Raji (cell line): Measurements from ENCODE around the gene CCDC192.

ENCODE experiments used
- POLR2A ChIP-seq: IDR thresholded peaks from 2 replicates; pipeline ENCODE4 v1.6.1; 2011; ENCODE audit warnings: low read depth, low read length, control low read depth; ENCODE audit not compliant: insufficient read depth

CCDC192 gene

GRCh38 chr5:127910307-127910956 is 207.2 kb downstream of the CCDC192 start:
- no peak for TF ChIP-seq POLR2A

- no peak for TF ChIP-seq POLR2A
Observed at GRCh38 chr5:127911619-127912018, 208.4 kb downstream of the CCDC192 start.

DNA sequence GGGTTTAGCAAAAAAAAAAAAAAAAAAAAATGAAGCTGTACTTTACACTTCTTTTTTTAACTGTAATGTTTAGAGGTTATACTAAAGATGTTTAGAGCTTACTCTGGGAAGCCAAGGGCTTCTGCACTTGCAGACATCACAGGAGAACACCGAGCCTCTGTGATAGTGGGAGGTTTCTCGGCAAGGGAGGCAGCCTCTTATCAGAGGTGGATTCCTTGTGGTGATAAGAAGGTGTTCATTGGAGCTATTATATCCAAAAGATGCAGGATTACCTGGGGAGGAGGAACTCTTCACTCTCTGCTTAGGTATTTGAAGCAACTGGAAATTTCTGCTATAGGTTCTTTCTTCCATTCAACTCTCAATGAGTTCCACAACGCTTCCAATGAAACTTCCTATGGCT is 209.2 kb downstream of the CCDC192 start:
- no peak for TF ChIP-seq POLR2A

DNA sequence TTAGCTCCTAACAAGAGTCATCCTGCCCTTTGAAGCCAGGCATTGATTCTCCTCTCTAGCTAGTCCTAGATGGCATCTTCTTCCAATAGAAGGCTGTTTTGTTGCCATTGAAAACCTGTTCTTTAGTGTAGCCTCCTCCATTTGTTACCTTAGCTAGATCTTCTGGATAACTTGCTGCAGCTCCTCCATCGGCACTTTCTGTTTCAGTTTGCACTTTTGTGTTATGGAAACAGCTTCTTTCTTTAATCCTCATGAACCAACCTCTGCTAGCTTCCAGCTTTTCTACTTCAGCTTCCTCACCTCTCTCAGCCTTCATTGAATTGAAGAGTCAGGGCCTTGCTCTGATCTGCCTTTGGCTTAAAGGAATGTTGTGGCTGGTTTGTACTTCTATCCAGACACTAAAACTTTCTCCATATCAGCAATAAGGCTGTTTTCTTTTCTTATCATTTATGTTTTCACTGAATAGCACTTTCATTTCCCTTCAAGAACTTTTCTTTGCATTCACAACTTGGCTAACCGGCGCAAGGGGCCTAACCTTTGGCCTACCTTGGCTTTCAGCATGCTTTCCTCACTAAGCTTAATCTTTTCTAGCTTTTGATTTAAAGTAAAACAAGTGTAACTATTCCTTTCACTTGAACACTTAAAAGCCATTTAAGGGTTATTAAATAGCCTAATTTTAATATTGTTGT is 213.8 kb downstream of the CCDC192 start:
- TF ChIP-seq POLR2A: no peak

DNA sequence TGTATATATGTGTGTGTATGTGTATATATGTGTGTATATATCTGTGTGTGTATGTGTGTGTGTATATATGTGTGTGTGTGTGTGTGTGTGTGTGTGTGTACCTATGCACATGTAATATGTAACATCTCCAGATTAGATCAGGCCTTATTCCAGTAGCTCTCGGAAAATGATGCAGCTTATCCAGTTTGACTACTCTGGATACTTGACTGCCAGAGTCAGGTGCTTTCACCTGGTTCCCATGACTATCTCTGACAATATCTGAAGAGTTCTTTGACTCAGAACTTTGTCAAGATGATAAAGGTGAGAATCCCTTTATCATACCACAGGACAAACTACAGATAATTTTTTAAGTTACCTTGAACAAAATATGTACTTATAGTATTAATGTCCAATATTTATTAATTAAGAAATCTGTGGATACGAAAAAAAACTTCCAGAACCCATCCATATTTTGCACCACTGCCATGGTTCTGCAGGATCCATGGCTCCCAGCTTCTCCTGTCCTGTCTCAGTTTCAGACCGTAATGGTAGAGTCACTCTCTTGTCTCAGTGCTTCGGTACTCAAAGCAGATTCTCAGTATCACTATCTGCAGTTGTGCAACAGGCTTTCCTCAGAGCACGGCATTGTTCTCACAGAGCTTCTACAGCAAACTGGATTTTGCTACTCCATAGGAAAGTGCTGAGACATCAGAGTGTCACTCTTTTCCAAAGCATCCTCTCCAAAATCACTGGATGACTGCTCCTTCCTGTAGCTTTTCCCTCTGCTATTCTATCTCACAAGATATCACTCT is 216.0 kb downstream of the CCDC192 start:
- TF ChIP-seq POLR2A: no peak

GRCh38 chr5:127919818-127920217 is 216.6 kb downstream of the CCDC192 start:
- TF ChIP-seq POLR2A: no peak

DNA sequence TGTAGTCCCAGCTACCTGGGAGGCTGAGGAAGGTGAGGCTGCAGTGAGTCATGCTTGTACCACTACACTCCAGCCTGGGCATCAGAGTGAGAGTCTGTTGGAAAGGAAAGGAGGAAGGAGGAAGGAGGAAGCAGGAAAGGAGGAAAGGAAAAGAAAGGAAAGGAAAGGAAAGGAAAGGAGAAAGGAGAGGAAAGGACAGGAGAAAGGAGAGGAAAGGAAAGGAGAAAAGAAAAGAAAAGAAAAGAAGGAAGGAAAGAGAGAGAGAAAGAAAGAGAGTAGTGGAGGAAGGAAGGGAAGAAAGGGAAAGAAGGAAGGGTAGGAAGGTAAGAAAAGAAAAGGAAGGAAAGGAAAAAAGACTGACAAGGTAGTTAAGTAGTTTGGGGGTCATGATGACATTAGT is 217.7 kb downstream of the CCDC192 start:
- TF ChIP-seq POLR2A: no peak

DNA sequence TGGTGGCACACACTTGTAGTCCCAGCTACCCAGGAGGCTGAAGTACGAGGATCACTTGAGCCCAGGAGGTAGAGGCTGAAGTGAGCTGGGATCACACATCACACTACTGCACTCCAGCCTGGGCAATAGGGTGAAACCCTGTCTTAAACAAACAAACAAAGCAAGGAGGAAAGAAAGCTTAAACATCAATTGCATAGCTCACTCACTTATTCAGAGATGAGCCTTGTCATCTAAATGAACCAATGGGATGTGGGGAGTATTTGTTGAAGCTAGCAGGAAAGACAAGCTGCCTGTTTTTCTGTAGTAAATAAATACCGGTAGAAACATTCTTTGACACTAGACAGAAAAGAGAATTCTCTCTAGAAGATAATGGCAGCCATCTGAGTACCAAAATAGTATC is 219.4 kb downstream of the CCDC192 start:
- no peak for TF ChIP-seq POLR2A

GRCh38 chr5:127923804-127924570 is 220.8 kb downstream of the CCDC192 start:
- no peak for TF ChIP-seq POLR2A

DNA sequence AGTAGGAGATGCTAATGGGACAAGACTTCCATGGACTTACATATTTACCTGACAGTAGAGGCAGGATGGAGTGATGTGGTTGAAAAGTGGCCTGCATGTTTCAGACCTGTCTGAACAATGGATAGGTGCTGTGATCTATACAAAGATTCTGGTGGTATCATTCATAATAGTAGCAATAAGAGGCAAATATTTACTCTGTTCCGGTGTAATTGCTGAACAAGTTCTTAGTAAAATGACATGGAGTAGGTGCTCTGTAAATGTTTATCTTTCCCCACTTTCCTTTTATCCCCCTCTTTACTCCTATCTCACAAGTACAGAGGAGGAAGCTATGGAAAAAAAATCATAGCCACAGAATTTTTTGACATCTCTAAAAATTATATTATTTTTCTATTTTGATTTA is 221.4 kb downstream of the CCDC192 start:
- TF ChIP-seq POLR2A: no peak

DNA sequence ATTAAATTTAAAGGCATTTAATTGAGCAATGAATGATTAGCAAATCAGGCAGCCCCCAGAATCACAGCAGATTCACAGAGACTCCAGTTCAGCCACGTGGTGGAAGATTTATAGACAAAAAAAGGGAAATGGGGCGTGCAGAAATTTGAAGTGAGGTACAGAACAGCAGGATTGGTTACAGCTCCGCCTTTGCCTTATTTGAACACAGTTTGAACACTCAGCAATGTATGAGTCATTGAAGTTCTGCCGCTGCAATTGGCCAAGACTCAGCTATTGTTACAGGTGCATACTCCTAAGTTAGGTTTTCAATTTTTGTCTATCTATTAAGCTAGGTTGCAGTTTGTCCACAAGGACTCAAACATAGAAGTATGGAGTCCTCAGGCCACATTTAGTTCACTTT is 222.7 kb downstream of the CCDC192 start:
- no peak for TF ChIP-seq POLR2A

- TF ChIP-seq POLR2A: no peak
Observed at GRCh38 chr5:127926974-127927373, 223.8 kb downstream of the CCDC192 start.

- TF ChIP-seq POLR2A: no peak
Observed at GRCh38 chr5:127928053-127928452, 224.9 kb downstream of the CCDC192 start.

DNA sequence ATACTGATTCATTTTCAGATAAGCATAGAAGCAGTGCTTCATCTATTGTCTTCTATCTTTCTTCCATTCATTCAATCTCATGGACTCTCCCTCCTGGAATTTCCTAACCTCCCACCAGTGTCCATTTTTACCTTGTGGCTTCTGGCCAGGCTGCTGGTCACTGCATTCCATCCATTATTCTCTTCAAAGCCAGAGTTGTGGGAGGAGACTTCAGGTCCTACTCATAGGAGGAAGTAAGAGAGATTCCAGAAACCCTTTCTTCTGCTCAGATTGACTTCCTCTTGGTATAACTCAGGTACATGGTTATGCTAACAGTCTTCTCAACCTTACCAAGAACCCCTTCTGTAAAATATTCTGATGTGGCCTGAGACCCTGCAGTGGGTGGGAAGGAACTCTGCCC is 227.1 kb downstream of the CCDC192 start:
- no peak for TF ChIP-seq POLR2A

DNA sequence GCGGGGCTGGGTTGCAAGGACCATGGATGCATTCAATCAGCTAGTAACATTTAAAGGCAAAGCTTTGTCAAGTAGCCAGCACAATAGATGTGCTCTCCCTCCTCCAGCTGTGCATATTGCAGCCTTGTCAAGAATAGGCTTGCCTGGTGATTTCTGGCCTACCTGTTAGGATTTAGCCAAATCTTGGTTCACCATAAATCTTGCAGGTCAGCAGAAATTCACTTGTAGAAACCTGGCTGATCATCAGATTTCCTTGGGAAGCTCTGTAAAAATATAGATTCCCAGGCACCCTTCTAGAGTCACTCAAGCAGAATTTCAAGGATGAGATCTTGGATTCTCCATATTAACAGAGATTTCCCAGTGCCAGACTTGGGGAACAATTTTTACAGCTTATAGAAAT is 228.2 kb downstream of the CCDC192 start:
- no peak for TF ChIP-seq POLR2A
